OCI-LY7 (cell line): ENCODE data around the gene SLC2A8. TPM values are rescaled to one million over a fixed set of nuclear protein-coding genes. Genes with fewer than 3 reads are reported as not detected.

Experiments used
- BruUV-seq: library from RNA; stranded (reverse); fragments of 400-500 nt; replicated peaks from 2 replicates; lab custom pipeline; 2021; lab: Mats Ljungman, UMichigan
- CTCF ChIA-PET: fragments of 300-600 bp; sonication (Branson Sonifier 250); formaldehyde crosslinking; loops from one replicate; lab custom pipeline; 2022; ENCODE audit warnings: antibody characterized with exemption; ENCODE audit not compliant: unreplicated experiment; lab: Charles Lee
- POLR2A ChIA-PET: fragments of 300-600 bp; sonication (Branson Sonifier 250); formaldehyde crosslinking; loops from one replicate; lab custom pipeline; 2022; ENCODE audit warnings: antibody characterized with exemption; lab: Charles Lee
- DNase-seq: peaks from one replicate; pipeline ENCODE4 v3.0.0-alpha.2; 2015; ENCODE audit warnings: low spot score
- H2AFZ ChIP-seq: fragments of 200-600 bp; sonication (generic), shearing (Covaris generic); 2 replicates; pipeline ENCODE4 v1.6.1; 2014; ENCODE audit warnings: mild to moderate bottlenecking, antibody characterized with exemption, low read length, moderate library complexity
- H3K27ac ChIP-seq: fragments of 200-600 bp; sonication (generic); 2 replicates; pipeline ENCODE4 v1.5.1; 2014; ENCODE audit warnings: mixed run types, low read depth, mild to moderate bottlenecking, moderate library complexity, low read length, inconsistent platforms; ENCODE audit not compliant: poor library complexity, severe bottlenecking
- H3K36me3 ChIP-seq: fragments of 200-600 bp; sonication (generic); 2 replicates; pipeline ENCODE4 v1.6.1; 2014; ENCODE audit warnings: mild to moderate bottlenecking, antibody characterized with exemption, low read length, moderate library complexity, mixed read lengths; ENCODE audit not compliant: insufficient read depth
- H3K4me1 ChIP-seq: fragments of 200-600 bp; sonication (generic); 2 replicates; pipeline ENCODE4 v1.5.1; 2014; ENCODE audit warnings: mild to moderate bottlenecking, low read length; ENCODE audit not compliant: insufficient read depth, poor library complexity, severe bottlenecking
- H3K4me2 ChIP-seq: fragments of 200-600 bp; sonication (generic); 2 replicates; pipeline ENCODE4 v1.6.1; 2014; ENCODE audit warnings: mild to moderate bottlenecking, low read length
- H3K4me3 ChIP-seq: fragments of 200-600 bp; sonication (generic); 2 replicates; pipeline ENCODE4 v1.5.1; 2014; ENCODE audit warnings: mild to moderate bottlenecking, low read depth, low read length; ENCODE audit not compliant: poor library complexity, severe bottlenecking
- H3K79me2 ChIP-seq: fragments of 200-600 bp; sonication (generic); 2 replicates; pipeline ENCODE4 v1.6.1; 2016; ENCODE audit warnings: low read depth, mild to moderate bottlenecking, low read length, moderate library complexity, mixed read lengths; ENCODE audit not compliant: insufficient read depth
- H3K9me2 ChIP-seq: fragments of 200-600 bp; sonication (generic); 2 replicates; pipeline ENCODE4 v1.6.1; 2016; ENCODE audit warnings: mild to moderate bottlenecking, low read length, mixed read lengths; ENCODE audit not compliant: insufficient read depth
- H3K9me3 ChIP-seq: fragments of 200-600 bp; sonication (generic); 2 replicates; pipeline ENCODE4 v1.6.1; 2014; ENCODE audit warnings: mild to moderate bottlenecking, mixed run types, low read length, mixed read lengths
- H4K20me1 ChIP-seq: fragments of 200-600 bp; sonication (generic); 2 replicates; pipeline ENCODE4 v1.6.1; 2014; ENCODE audit warnings: mild to moderate bottlenecking, antibody characterized with exemption, low read length, moderate library complexity, mixed read lengths; ENCODE audit not compliant: insufficient read depth
- CTCF ChIP-seq: fragments of 200-600 bp; sonication (generic); conservative IDR thresholded peaks from 2 replicates; pipeline ENCODE4 v1.5.1; 2014; ENCODE audit warnings: mild to moderate bottlenecking, antibody characterized with exemption, low read length, moderate library complexity, mixed read lengths
- EZH2phosphoT487 ChIP-seq: fragments of 200-600 bp; sonication (generic); IDR thresholded peaks from 2 replicates; pipeline ENCODE4 v1.6.1; 2018; ENCODE audit warnings: low read depth, borderline replicate concordance, mild to moderate bottlenecking, mixed run types, antibody characterized with exemption, low read length, moderate library complexity, mixed read lengths
- intact Hi-C: fragments of 100-400 bp; cut with micrococcal nuclease; formaldehyde crosslinking; loops from one replicate; pipeline ENCODE4 v1.10.0; 2022; ENCODE audit not compliant: unreplicated experiment
- total RNA-seq, 2 experiments: library from RNA; depleted of rRNA in 1 of 2; stranded (reverse); fragments of >200 nt in 1 of 2; shearing (Covaris generic) in 1 of 2; gene quantifications; 2 replicates each; pipeline ENCODE4 v1.2.3, GENCODE V29; 2014 to 2022

The SLC2A8 gene
- total RNA-seq, 2 experiments from 2014 or later, result 11.9 to 19.6 TPM

GRCh38 chr9:127421057-127421456 is 24.1 kb downstream of the SLC2A8 start:
- no peaks in the 10 kb centered on the region for H3K36me3 ChIP-seq
- peaks cover 21% of the 10 kb centered on the region for H3K4me1 ChIP-seq
- ChIA-PET CTCF (no interaction called here), POLR2A (interaction anchor here (0.9 kb wide), 1 partner anchor 144 kb away, joined by 3 read pairs; no protein-coding TSS in a partner anchor)
- H3K27ac ChIP-seq, result no peak overlapping the region
- no peaks in the 10 kb centered on the region for H4K20me1 ChIP-seq
- peaks cover 26% of the 10 kb centered on the region; the same call in 1 of the 2 replicates for H3K79me2 ChIP-seq
- DNase-seq, result no peak
- BruUV-seq, result no TSS peak
- H3K9me3 ChIP-seq, result no peaks in the 10 kb centered on the region
- TF ChIP-seq CTCF, result no peak
- TF ChIP-seq EZH2phosphoT487, result no peak
- H3K4me3 ChIP-seq, result no peak overlapping the region
- H3K4me2 ChIP-seq, result no peak overlapping the region
- H3K9me2 ChIP-seq, result no peaks in the 10 kb centered on the region
- intact Hi-C loops, result no loop called here
- no peak overlapping the region for H2AFZ ChIP-seq

- Histone ChIP-seq H3K79me2 (peaks cover 36% of the 10 kb centered on the region; the same call in 1 of the 2 replicates), H3K9me3 (no peaks in the 10 kb centered on the region), H4K20me1 (no peaks in the 10 kb centered on the region), H3K27ac (no peak overlapping the region), H3K4me3 (peak overlapping the region; percentile 84), H2AFZ (no peak overlapping the region), H3K4me1 (peaks cover 22% of the 10 kb centered on the region), H3K36me3 (peaks cover 7% of the 10 kb centered on the region), H3K9me2 (no peaks in the 10 kb centered on the region), H3K4me2 (peak overlapping the region; percentile 97)
- no peak for DNase-seq
- no TSS peak for BruUV-seq
- CTCF ChIA-PET, result no interaction called here
- intact Hi-C loops, result no loop called here
- POLR2A ChIA-PET, result interaction anchor here (0.9 kb wide), 1 partner anchor 145 kb away, joined by 3 read pairs; no protein-coding TSS in a partner anchor
- TF ChIP-seq EZH2phosphoT487 (no peak), CTCF (no peak)
Observed at GRCh38 chr9:127422133-127422782, 25.3 kb downstream of the SLC2A8 start.

- Histone ChIP-seq H3K9me2 (no peaks in the 10 kb centered on the region), H3K9me3 (no peaks in the 10 kb centered on the region), H3K36me3 (peaks cover 7% of the 10 kb centered on the region), H3K4me3 (peak overlapping the region; percentile 84), H4K20me1 (no peaks in the 10 kb centered on the region), H3K4me1 (peaks cover 22% of the 10 kb centered on the region), H3K27ac (no peak overlapping the region), H3K4me2 (peak overlapping the region; percentile 97), H2AFZ (no peak overlapping the region), H3K79me2 (peaks cover 36% of the 10 kb centered on the region; the same call in 1 of the 2 replicates)
- intact Hi-C loops, result no loop called here
- TF ChIP-seq CTCF (no peak), EZH2phosphoT487 (no peak)
- BruUV-seq, result no TSS peak
- DNase-seq, result no peak
- POLR2A ChIA-PET, result interaction anchor here (1.0 to 1.3 kb wide), 2 partner anchors 26 to 33 kb away, joined by 3 to 5 read pairs; partner anchors contain the start of gene SLC2A8
- CTCF ChIA-PET, result no interaction called here
Observed at GRCh38 chr9:127422787-127423186, 25.8 kb downstream of the SLC2A8 start.
